ENCODE measurements around the gene PRKCI.
"Not testable (repeated sequence)": the region's sequence is repeated elsewhere in the genome, so short reads cannot be mapped to it uniquely, and the experiment has no call there.

PRKCI gene

GRCh38 chr3:170225166-170225565 is 2.9 kb downstream of the PRKCI start:
- DNase-seq, result no peak

- no peak for DNase-seq
Observed at GRCh38 chr3:170226426-170226960, 4.3 kb downstream of the PRKCI start.

- DNase-seq, result no peak
Observed at GRCh38 chr3:170228093-170228766, 6.0 kb downstream of the PRKCI start.

GRCh38 chr3:170232266-170232665 is 10.0 kb downstream of the PRKCI start:
- no peak for DNase-seq

GRCh38 chr3:170233530-170233929 is 11.3 kb downstream of the PRKCI start:
- no peak for DNase-seq

- DNase-seq, result no peak
Observed at GRCh38 chr3:170240142-170240541, 17.9 kb downstream of the PRKCI start.

- DNase-seq, result no peak
Observed at GRCh38 chr3:170240671-170241070, 18.4 kb downstream of the PRKCI start.

- DNase-seq, result no peak
Observed at GRCh38 chr3:170244576-170244975, 22.4 kb downstream of the PRKCI start.

GRCh38 chr3:170247875-170248274 is 25.7 kb downstream of the PRKCI start:
- DNase-seq, result no peak

GRCh38 chr3:170256597-170256996 is 34.4 kb downstream of the PRKCI start:
- DNase-seq, result no peak

- no peak for DNase-seq
Observed at GRCh38 chr3:170257145-170257544, 34.9 kb downstream of the PRKCI start.

- no peak for DNase-seq
Observed at GRCh38 chr3:170258105-170258487, 35.9 kb downstream of the PRKCI start.

GRCh38 chr3:170259907-170260306 is 37.7 kb downstream of the PRKCI start:
- DNase-seq, result no peak

GRCh38 chr3:170267793-170268192 is 45.6 kb downstream of the PRKCI start:
- no peak for DNase-seq

GRCh38 chr3:170269673-170270254 is 47.5 kb downstream of the PRKCI start:
- DNase-seq, result not testable (repeated sequence)

GRCh38 chr3:170270282-170270881 is 48.2 kb downstream of the PRKCI start:
- DNase-seq, result no peak

GRCh38 chr3:170274641-170275040 is 52.4 kb downstream of the PRKCI start:
- no peak for DNase-seq

GRCh38 chr3:170275832-170276231 is 53.6 kb downstream of the PRKCI start:
- DNase-seq, result no peak

GRCh38 chr3:170277311-170277710 is 55.1 kb downstream of the PRKCI start:
- not testable (repeated sequence) for DNase-seq

GRCh38 chr3:170277833-170278580 is 55.8 kb downstream of the PRKCI start:
- DNase-seq, result no peak

- no peak for DNase-seq
Observed at GRCh38 chr3:170278627-170279026, 56.4 kb downstream of the PRKCI start.

- no peak for DNase-seq
Observed at GRCh38 chr3:170290194-170290593, 68.0 kb downstream of the PRKCI start.

GRCh38 chr3:170295586-170295985 is 73.4 kb downstream of the PRKCI start:
- DNase-seq, result no peak

GRCh38 chr3:170296703-170297102 is 74.5 kb downstream of the PRKCI start:
- no peak for DNase-seq

Measured in SHP77 treated with DMSO at 0.1 percent for 48 hours (cell line).